Measurements from ENCODE around the gene DGKA. TPM values are rescaled to one million over a fixed set of nuclear protein-coding genes. Genes with fewer than 3 reads are reported as not detected.

DGKA gene
- total and polyA plus RNA-seq, 2 of the 13 experiments (the other 11 are each of a cell fraction or from before 2014, with no cell fraction given) = 2.4 to 5.4 TPM

GRCh38 chr12:55972042-55972441 is 41.1 kb downstream of the DGKA start:
- WGBS (ENCODE audit: low lambda C conversion rate) = 57% methylated on average over 3 of the region's 3 CpGs
- CTCF ChIA-PET (ENCODE audit: low intra/inter-chr PET ratio, low total read pairs) = no interaction called here
- Histone ChIP-seq H4K20me1 (ENCODE audit: insufficient read depth, low read length) (no peaks in the 10 kb centered on the region), H3K79me2 (ENCODE audit: insufficient read depth, low read length) (peaks cover 34% of the 10 kb centered on the region), H3K27me3 (ENCODE audit: control insufficient read depth in 1 of 2, insufficient read depth in 2 of 2, low read length in 2 of 2) (no peaks in the 10 kb centered on the region), H3K4me3 (replicated peaks in 1 of 3; ENCODE audit: insufficient read depth in 1 of 3, low read depth in 2 of 3, low read length in 3 of 3) (no peak overlapping the region), H2AFZ (ENCODE audit: low read length) (no peak overlapping the region), H3K4me2 (ENCODE audit: low read depth, low read length) (peak overlapping the region; percentile 24), H3K9me3 (ENCODE audit: low read length) (no peaks in the 10 kb centered on the region), H3K4me1 (ENCODE audit: insufficient read depth, low read length) (peaks cover 59% of the 10 kb centered on the region), H3K9ac (ENCODE audit: insufficient read depth, low read depth, low read length) (peak overlapping the region; percentile 23; the same call in 1 of the 2 replicates), H3K36me3 (replicated peaks in 1 of 2; ENCODE audit: control insufficient read depth in 1 of 2, insufficient read depth in 2 of 2, low read length in 2 of 2) (peaks cover 2 to 27% of the 10 kb centered on the region in 2 experiments), H3K27ac (ENCODE audit: extremely low read length, insufficient read depth, low read length) (peak overlapping the region; percentile 79)
- in situ Hi-C loops (cut with HindIII; ENCODE audit: extremely low pct_ligation_motif_present, low pct_unique_long_range_greater_than_20kb) (loop anchor here (10.0 kb wide), 1 partner anchor 63 kb away; no protein-coding TSS in a partner anchor), intact Hi-C loops (cut with micrococcal nuclease; ENCODE audit: unreplicated experiment) (no loop called here)
- POLR2A ChIA-PET = interaction anchor here (3.2 kb wide), 1 partner anchor 109 kb away, joined by 28 read pairs; no protein-coding TSS in a partner anchor
- no peak for ATAC-seq
- BruUV-seq (replicated peaks) = no TSS peak
- TF ChIP-seq CEBPB (IDR thresholded peaks at IDR 0.05; ENCODE audit: borderline replicate concordance, low read depth, low read length) = peak; percentile 86; the same call in 1 of the 2 replicates
- TF ChIP-seq ARID5B (CRISPR knock-in tag; IDR thresholded peaks at IDR 0.05) = 0 out of 2 replicates have a peak, but pooled peaks have one; percentile 12
- no peak for TF ChIP-seq FOXK2 (IDR thresholded peaks at IDR 0.05)
- peak; percentile 86 for TF ChIP-seq CEBPG (CRISPR knock-in tag; IDR thresholded peaks at IDR 0.05)
- TF ChIP-seq TEAD3 (CRISPR knock-in tag; optimal IDR thresholded peaks at IDR 0.05; ENCODE audit: borderline replicate concordance) = peak; percentile 84
- TF ChIP-seq, protein P1, sequence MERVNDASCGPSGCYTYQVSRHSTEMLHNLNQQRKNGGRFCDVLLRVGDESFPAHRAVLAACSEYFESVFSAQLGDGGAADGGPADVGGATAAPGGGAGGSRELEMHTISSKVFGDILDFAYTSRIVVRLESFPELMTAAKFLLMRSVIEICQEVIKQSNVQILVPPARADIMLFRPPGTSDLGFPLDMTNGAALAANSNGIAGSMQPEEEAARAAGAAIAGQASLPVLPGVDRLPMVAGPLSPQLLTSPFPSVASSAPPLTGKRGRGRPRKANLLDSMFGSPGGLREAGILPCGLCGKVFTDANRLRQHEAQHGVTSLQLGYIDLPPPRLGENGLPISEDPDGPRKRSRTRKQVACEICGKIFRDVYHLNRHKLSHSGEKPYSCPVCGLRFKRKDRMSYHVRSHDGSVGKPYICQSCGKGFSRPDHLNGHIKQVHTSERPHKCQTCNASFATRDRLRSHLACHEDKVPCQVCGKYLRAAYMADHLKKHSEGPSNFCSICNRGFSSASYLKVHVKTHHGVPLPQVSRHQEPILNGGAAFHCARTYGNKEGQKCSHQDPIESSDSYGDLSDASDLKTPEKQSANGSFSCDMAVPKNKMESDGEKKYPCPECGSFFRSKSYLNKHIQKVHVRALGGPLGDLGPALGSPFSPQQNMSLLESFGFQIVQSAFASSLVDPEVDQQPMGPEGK (CRISPR knock-in tag; IDR thresholded peaks at IDR 0.05) = peak; percentile 58
- TF ChIP-seq RARA (CRISPR knock-in tag; IDR thresholded peaks at IDR 0.05) = no peak
- no peak for TF ChIP-seq BHLHE40 (IDR thresholded peaks at IDR 0.05; ENCODE audit: low read length)
- no peak for TF ChIP-seq SOX13 (IDR thresholded peaks at IDR 0.05)
- TF ChIP-seq SOX13 (CRISPR knock-in tag; conservative IDR thresholded peaks at IDR 0.05 in 1 of 2, IDR thresholded peaks at IDR 0.05 in 1 of 2) = 0 out of 4 replicates have a peak, but pooled peaks of 1 of the 2 experiments have one; percentile 8
- peak; percentile 74 for FAIRE-seq
- peak; percentile 60 for DNase-seq (ENCODE audit: low spot score)
